Natural killer cell (primary cell): ENCODE measurements around the gene PHACTR1. TPM values are rescaled to one million over a fixed set of nuclear protein-coding genes. Genes with fewer than 3 reads are reported as not detected.

ENCODE experiments used
- ATAC-seq, 3 donors: fragments of 150-1000 bp in 2 of 3; fragments of 200-7000 bp in 1 of 3; cut with Tn5 transposase; 1 replicate in 1 of 3; 2 replicates in 2 of 3; pipeline ENCODE4 v1.10.0; 2021; ENCODE audit warnings: mild to moderate bottlenecking in 2 of 3, moderate library complexity in 2 of 3
- DNase-seq, 2 donors: peaks; one replicate each; pipeline versions ENCODE4 v3.0.0 to v3.0.0-alpha.2; 2013 to 2021; ENCODE audit warnings: mixed read lengths in 1 of 2
- H3K27ac ChIP-seq: one replicate; pipeline ENCODE4 v1.5.1; 2013; ENCODE audit warnings: mild to moderate bottlenecking, low read length
- H3K27me3 ChIP-seq: one replicate; pipeline ENCODE4 v1.6.1; 2013; ENCODE audit warnings: low read length; ENCODE audit not compliant: control insufficient read depth, insufficient read depth
- H3K36me3 ChIP-seq: one replicate; pipeline ENCODE4 v1.6.1; 2013; ENCODE audit warnings: low read length; ENCODE audit not compliant: control insufficient read depth, insufficient read depth
- H3K4me1 ChIP-seq: one replicate; pipeline ENCODE4 v1.6.1; 2013; ENCODE audit warnings: low read length; ENCODE audit not compliant: control insufficient read depth, insufficient read depth
- H3K4me3 ChIP-seq: one replicate; pipeline ENCODE4 v1.5.1; 2013; ENCODE audit warnings: low read length
- H3K9me3 ChIP-seq: one replicate; pipeline ENCODE4 v1.6.1; 2013; ENCODE audit warnings: low read length; ENCODE audit not compliant: control insufficient read depth, insufficient read depth
- H3K27ac Mint-ChIP-seq, 2 donors: one replicate each; pipeline ENCODE4 v1.8.0; 2022; ENCODE audit warnings: mild to moderate bottlenecking in 2 of 2, mixed read lengths in 2 of 2, moderate library complexity in 1 of 2
- H3K27me3 Mint-ChIP-seq, 2 donors: one replicate each; pipeline ENCODE4 v1.8.0; 2022; ENCODE audit warnings: low read depth in 2 of 2, mixed read lengths in 2 of 2
- H3K36me3 Mint-ChIP-seq: one replicate; pipeline ENCODE4 v1.8.0; 2022; ENCODE audit warnings: mixed read lengths
- H3K4me1 Mint-ChIP-seq, 2 donors: one replicate each; pipeline ENCODE4 v1.8.0; 2022; ENCODE audit warnings: mixed read lengths in 2 of 2
- H3K4me3 Mint-ChIP-seq: one replicate; pipeline ENCODE4 v1.8.0; 2022; ENCODE audit warnings: mild to moderate bottlenecking, moderate library complexity, mixed read lengths
- H3K9me3 Mint-ChIP-seq, 2 donors: one replicate each; pipeline ENCODE4 v1.8.0; 2022; ENCODE audit warnings: mixed read lengths in 2 of 2
- CTCF ChIP-seq: fragments of 200-600 bp; IDR thresholded peaks from one replicate; pipeline ENCODE4 v1.8.0; 2022; ENCODE audit warnings: antibody characterized with exemption
- WGBS: methylation state at CpG from one replicate; pipeline ENCODE4 v1.1.7; 2013; ENCODE audit warnings: missing lambda C conversion rate; ENCODE audit not compliant: insufficient coverage; 5-methylcytosine and 5-hydroxymethylcytosine counted together
- intact Hi-C: fragments of 100-400 bp; cut with micrococcal nuclease; formaldehyde crosslinking; loops from one replicate; pipeline ENCODE4 v1.14.2; 2022
- total RNA-seq, 4 donors: library from RNA; stranded (reverse); fragments of 120-200 nt in 1 of 4; gene quantifications; one replicate each; pipeline versions ENCODE4 v1.2.3 to v1.2.4, GENCODE V29; 2013 to 2022

The PHACTR1 gene
- total RNA-seq, 3 donors from 2014 or later (not counting 1 experiment from before 2014, with no cell fraction given), result 5.2 to 19.0 (median 5.4) TPM

GRCh38 chr6:12909833-12910232, 193.3 kb downstream of the PHACTR1 start:
- Histone ChIP-seq H3K36me3 (no peaks in the 10 kb centered on the region), H3K27ac (no peak overlapping the region), H3K4me1 (no peaks in the 10 kb centered on the region), H3K27me3 (no peaks in the 10 kb centered on the region), H3K4me3 (no peak overlapping the region), H3K9me3 (no peaks in the 10 kb centered on the region)
- Mint-ChIP-seq H3K4me1 (no peaks in the 10 kb centered on the region), H3K27ac (no peak overlapping the region), H3K36me3 (no peaks in the 10 kb centered on the region), H3K4me3 (no peak overlapping the region), H3K9me3 (no peaks in the 10 kb centered on the region), H3K27me3 (peaks cover 14 to 27% of the 10 kb centered on the region in 2 donors)
- 90% methylated on average over 6 of the region's 6 CpGs for WGBS
- no peak for TF ChIP-seq CTCF
- DNase-seq, result no peak
- no peak for ATAC-seq
- intact Hi-C loops, result loop anchor here (5.0 kb wide), 1 partner anchor 422 kb away; no protein-coding TSS in a partner anchor

GRCh38 chr6:12911427-12911826, 194.9 kb downstream of the PHACTR1 start:
- Histone ChIP-seq H3K4me3 (no peak overlapping the region), H3K27ac (no peak overlapping the region), H3K27me3 (no peaks in the 10 kb centered on the region), H3K36me3 (no peaks in the 10 kb centered on the region), H3K9me3 (no peaks in the 10 kb centered on the region), H3K4me1 (no peaks in the 10 kb centered on the region)
- Mint-ChIP-seq H3K4me3 (no peak overlapping the region), H3K4me1 (no peaks in the 10 kb centered on the region), H3K27me3 (peaks cover 11 to 24% of the 10 kb centered on the region in 2 donors), H3K27ac (no peak overlapping the region), H3K9me3 (no peaks in the 10 kb centered on the region), H3K36me3 (no peaks in the 10 kb centered on the region)
- intact Hi-C loops, result loop anchor here (5.0 kb wide), 1 partner anchor 421 kb away; no protein-coding TSS in a partner anchor
- peak; percentile 23 for TF ChIP-seq CTCF
- 61% methylated on average over 2 of the region's 2 CpGs for WGBS
- ATAC-seq (no peak), DNase-seq (peak in 1 of 2 donors; percentile 30)

- Mint-ChIP-seq H3K4me3 (no peak overlapping the region), H3K9me3 (no peaks in the 10 kb centered on the region), H3K36me3 (no peaks in the 10 kb centered on the region), H3K4me1 (no peaks in the 10 kb centered on the region), H3K27ac (no peak overlapping the region), H3K27me3 (peaks cover 10 to 28% of the 10 kb centered on the region in 2 donors)
- no peak for DNase-seq
- no peak for TF ChIP-seq CTCF
- 88% methylated on average over 5 of the region's 6 CpGs for WGBS
- ATAC-seq, result no peak
- no peak overlapping the region for H3K4me3 ChIP-seq
- H3K36me3 ChIP-seq, result no peaks in the 10 kb centered on the region
- intact Hi-C loops, result loop anchor here (5.0 kb wide), 1 partner anchor 419 kb away; no protein-coding TSS in a partner anchor
- H3K4me1 ChIP-seq, result no peaks in the 10 kb centered on the region
- no peaks in the 10 kb centered on the region for H3K9me3 ChIP-seq
- H3K27ac ChIP-seq, result no peak overlapping the region
- no peaks in the 10 kb centered on the region for H3K27me3 ChIP-seq
Observed at GRCh38 chr6:12913201-12913600, 196.6 kb downstream of the PHACTR1 start.

GRCh38 chr6:12916006-12916405, 199.4 kb downstream of the PHACTR1 start:
- no peak for ATAC-seq
- H3K4me3 Mint-ChIP-seq, result no peak overlapping the region
- intact Hi-C loops, result no loop called here
- H3K27ac ChIP-seq, result no peak overlapping the region
- TF ChIP-seq CTCF, result no peak
- no peak overlapping the region for H3K4me3 ChIP-seq
- H3K27me3 Mint-ChIP-seq, result peaks cover 0 to 24% of the 10 kb centered on the region in 2 donors
- H3K36me3 ChIP-seq, result no peaks in the 10 kb centered on the region
- H3K27me3 ChIP-seq, result no peaks in the 10 kb centered on the region
- WGBS, result 52% methylated on average over 5 of the region's 5 CpGs
- H3K9me3 ChIP-seq, result no peaks in the 10 kb centered on the region
- no peaks in the 10 kb centered on the region for H3K4me1 Mint-ChIP-seq
- no peaks in the 10 kb centered on the region for H3K36me3 Mint-ChIP-seq
- no peak for DNase-seq
- no peak overlapping the region for H3K27ac Mint-ChIP-seq
- H3K9me3 Mint-ChIP-seq, result no peaks in the 10 kb centered on the region
- no peaks in the 10 kb centered on the region for H3K4me1 ChIP-seq
